Parathyroid adenoma (tissue), 2 donors: ENCODE data around the gene MBD3L2B.
"Not testable (repeated sequence)": the region's sequence is repeated elsewhere in the genome, so short reads cannot be mapped to it uniquely, and the experiment has no call there.

Source experiments
- H2AFZ ChIP-seq: fragments of 300-600 bp; sonication (generic); one replicate; pipeline ENCODE4 v1.7.0; 2017; ENCODE audit warnings: antibody characterized with exemption, mild to moderate bottlenecking
- H3K27ac ChIP-seq: fragments of 300-600 bp; sonication (generic); one replicate; pipeline ENCODE4 v1.7.0; 2017
- H3K27me3 ChIP-seq: fragments of 300-600 bp; sonication (generic); one replicate; pipeline ENCODE4 v1.7.0; 2017; ENCODE audit warnings: low read length; ENCODE audit not compliant: control insufficient read depth, insufficient read depth
- H3K36me3 ChIP-seq: fragments of 300-600 bp; sonication (generic); one replicate; pipeline ENCODE4 v1.7.0; 2017; ENCODE audit warnings: low read length; ENCODE audit not compliant: control insufficient read depth, insufficient read depth
- H3K4me1 ChIP-seq: fragments of 300-600 bp; sonication (generic); one replicate; pipeline ENCODE4 v1.7.0; 2017; ENCODE audit warnings: control low read depth
- H3K4me2 ChIP-seq: fragments of 300-600 bp; sonication (generic); one replicate; pipeline ENCODE4 v1.7.0; 2017; ENCODE audit warnings: low read length
- H3K4me3 ChIP-seq: fragments of 300-600 bp; sonication (generic); one replicate; pipeline ENCODE4 v1.7.0; 2017; ENCODE audit warnings: low read depth, low read length
- H3K79me2 ChIP-seq: fragments of 300-600 bp; sonication (generic); one replicate; pipeline ENCODE4 v1.7.0; 2017; ENCODE audit warnings: control low read depth
- H3K9ac ChIP-seq: fragments of 300-600 bp; sonication (generic); one replicate; pipeline ENCODE4 v1.7.0; 2017; ENCODE audit warnings: mild to moderate bottlenecking
- H3K9me3 ChIP-seq: fragments of 300-600 bp; sonication (generic); one replicate; pipeline ENCODE4 v1.7.0; 2017; ENCODE audit warnings: low read length; ENCODE audit not compliant: control insufficient read depth
- CTCF ChIP-seq: fragments of 300-600 bp; sonication (generic); IDR thresholded peaks from one replicate; pipeline ENCODE4 v1.7.0; 2017; ENCODE audit warnings: antibody characterized with exemption, mild to moderate bottlenecking
- donor health status: primary hyperparathyroidism.

Gene MBD3L2B

GRCh38 chr19:7049021-7049420 lies 27.8 kb upstream of the MBD3L2B start, which contains the start of gene MBD3L2:
TSS of gene MBD3L2 (plus strand) at chr19:7049321. CDS start at chr19:7049374, 53 bp downstream.
- not testable (repeated sequence) for H3K4me3 ChIP-seq, H3K4me1 ChIP-seq, H3K27ac ChIP-seq, H3K79me2 ChIP-seq, H3K36me3 ChIP-seq, H3K27me3 ChIP-seq, H3K4me2 ChIP-seq, H3K9ac ChIP-seq, H2AFZ ChIP-seq, H3K9me3 ChIP-seq

- H3K9me3 ChIP-seq, H3K79me2 ChIP-seq, H3K36me3 ChIP-seq, H3K9ac ChIP-seq, H2AFZ ChIP-seq, H3K27ac ChIP-seq, H3K4me1 ChIP-seq, H3K4me3 ChIP-seq, H3K27me3 ChIP-seq, H3K4me2 ChIP-seq: not testable (repeated sequence)
Measured at GRCh38 chr19:7041563-7041962, 20.3 kb upstream of the MBD3L2B start.

GRCh38 chr19:7040079-7040478 lies 18.8 kb upstream of the MBD3L2B start, which contains the start of gene MBD3L4:
TSS of gene MBD3L4 (minus strand) at chr19:7040179. CDS start at chr19:7040144, 35 bp downstream.
- not testable (repeated sequence) for H2AFZ ChIP-seq

GRCh38 chr19:7030278-7030677 lies 9.0 kb upstream of the MBD3L2B start, which contains the start of gene MBD3L5:
TSS of gene MBD3L5 (plus strand) at chr19:7030578. CDS start at chr19:7030612, 34 bp downstream.
- not testable (repeated sequence) for H3K79me2 ChIP-seq, H3K36me3 ChIP-seq, H3K4me1 ChIP-seq, H3K4me3 ChIP-seq, H3K27me3 ChIP-seq, H3K9me3 ChIP-seq, H2AFZ ChIP-seq, H3K9ac ChIP-seq, H3K4me2 ChIP-seq, H3K27ac ChIP-seq

More at GRCh38 chr19:7040079-7040478, 18.8 kb upstream of the MBD3L2B start, which contains the start of gene MBD3L4:
- H3K79me2 ChIP-seq, H3K27ac ChIP-seq, H3K9me3 ChIP-seq, H3K9ac ChIP-seq, H3K4me2 ChIP-seq, H3K27me3 ChIP-seq, H3K4me3 ChIP-seq, H3K4me1 ChIP-seq, H3K36me3 ChIP-seq: not testable (repeated sequence)

- H3K9me3 ChIP-seq, H3K27me3 ChIP-seq, H3K9ac ChIP-seq, H2AFZ ChIP-seq, H3K27ac ChIP-seq, H3K4me2 ChIP-seq, H3K4me1 ChIP-seq, H3K79me2 ChIP-seq, H3K36me3 ChIP-seq, H3K4me3 ChIP-seq: not testable (repeated sequence)
Measured at GRCh38 chr19:7028790-7029189, 7.6 kb upstream of the MBD3L2B start.

- Histone ChIP-seq H3K9me3 (no peaks in the 10 kb centered on the region), H3K4me2 (no peak overlapping the region), H3K9ac (no peak overlapping the region), H3K27ac (no peak overlapping the region), H3K36me3 (no peaks in the 10 kb centered on the region), H3K4me1 (no peaks in the 10 kb centered on the region), H3K4me3 (no peak overlapping the region), H3K79me2 (no peaks in the 10 kb centered on the region), H2AFZ (no peak overlapping the region), H3K27me3 (no peaks in the 10 kb centered on the region)
- TF ChIP-seq CTCF: no peak
Measured at GRCh38 chr19:7018828-7019227, 2.4 kb downstream of the MBD3L2B start.

- H3K36me3 ChIP-seq: no peaks in the 10 kb centered on the region
- H3K9ac ChIP-seq: no peak overlapping the region
- no peak overlapping the region for H3K4me2 ChIP-seq
- no peaks in the 10 kb centered on the region for H3K79me2 ChIP-seq
- no peak overlapping the region for H3K4me3 ChIP-seq
- no peaks in the 10 kb centered on the region for H3K9me3 ChIP-seq
- H2AFZ ChIP-seq: no peak overlapping the region
- no peaks in the 10 kb centered on the region for H3K4me1 ChIP-seq
- no peak overlapping the region for H3K27ac ChIP-seq
- H3K27me3 ChIP-seq: no peaks in the 10 kb centered on the region
- TF ChIP-seq CTCF: no peak
Measured at GRCh38 chr19:7013678-7014077, 7.6 kb downstream of the MBD3L2B start.
